Suppressor macrophage treated with lipopolysaccharide for 1 hour (primary cell): ENCODE measurements around the gene KIF3B.
"Not testable (repeated sequence)": the region's sequence is repeated elsewhere in the genome, so short reads cannot be mapped to it uniquely, and the experiment has no call there.

Experiments
- DNase-seq, 3 donors: peaks; one replicate each; pipeline ENCODE4 v3.0.0-alpha.2; 2020 to 2022

Gene KIF3B

GRCh38 chr20:32296819-32297420 is 19.5 kb downstream of the KIF3B start:
- DNase-seq: no peak

GRCh38 chr20:32297439-32297838 is 20.0 kb downstream of the KIF3B start:
- DNase-seq: no peak

- DNase-seq: no peak
Observed at GRCh38 chr20:32300647-32301046, 23.2 kb downstream of the KIF3B start.

- no peak for DNase-seq
Observed at GRCh38 chr20:32301719-32302506, 24.5 kb downstream of the KIF3B start.

GRCh38 chr20:32302507-32302872 is 25.0 kb downstream of the KIF3B start:
- no peak for DNase-seq

GRCh38 chr20:32304131-32304746 is 26.8 kb downstream of the KIF3B start:
- DNase-seq: no peak

- DNase-seq: no peak
Observed at GRCh38 chr20:32312718-32313424, 35.4 kb downstream of the KIF3B start.

- DNase-seq: no peak
Observed at GRCh38 chr20:32314768-32315167, 37.3 kb downstream of the KIF3B start.

GRCh38 chr20:32315399-32315798 is 37.9 kb downstream of the KIF3B start:
- no peak for DNase-seq

- no peak for DNase-seq
Observed at GRCh38 chr20:32315891-32316290, 38.4 kb downstream of the KIF3B start.

GRCh38 chr20:32316667-32317066 is 39.2 kb downstream of the KIF3B start:
- no peak for DNase-seq

- DNase-seq: no peak
Observed at GRCh38 chr20:32319100-32319499, 41.6 kb downstream of the KIF3B start.

- DNase-seq: no peak
Observed at GRCh38 chr20:32320305-32320704, 42.9 kb downstream of the KIF3B start.

GRCh38 chr20:32321390-32321789 is 43.9 kb downstream of the KIF3B start:
- no peak for DNase-seq

GRCh38 chr20:32322260-32322659 is 44.8 kb downstream of the KIF3B start:
- DNase-seq: not testable (repeated sequence)

- not testable (repeated sequence) for DNase-seq
Observed at GRCh38 chr20:32323761-32324160, 46.3 kb downstream of the KIF3B start.

- DNase-seq: no peak
Observed at GRCh38 chr20:32325706-32326503, 48.5 kb downstream of the KIF3B start.

GRCh38 chr20:32326504-32326845 is 49.0 kb downstream of the KIF3B start:
- DNase-seq: no peak

GRCh38 chr20:32327087-32327681 is 49.7 kb downstream of the KIF3B start:
- no peak for DNase-seq

- DNase-seq: no peak
Observed at GRCh38 chr20:32329817-32330554, 52.5 kb downstream of the KIF3B start.

- DNase-seq: no peak
Observed at GRCh38 chr20:32330555-32330897, 53.1 kb downstream of the KIF3B start.

GRCh38 chr20:32332614-32333013 is 55.2 kb downstream of the KIF3B start:
- DNase-seq: peak; percentile 58 to 87 (median 70)
